NB4 (cell line): ENCODE data around the gene SMAD3.

ENCODE experiments used
- CTCF ChIP-seq: IDR thresholded peaks from one replicate; pipeline ENCODE4 v1.5.1; 2012; ENCODE audit warnings: low read depth, low read length
- MAX ChIP-seq: IDR thresholded peaks from 2 replicates; pipeline ENCODE4 v1.6.1; 2011; ENCODE audit warnings: low read depth, low read length
- MYC ChIP-seq: IDR thresholded peaks from 2 replicates; pipeline ENCODE4 v1.6.1; 2011; ENCODE audit warnings: low read depth, low read length
- POLR2A ChIP-seq: IDR thresholded peaks from 2 replicates; pipeline ENCODE4 v1.6.1; 2011; ENCODE audit warnings: mild to moderate bottlenecking; ENCODE audit not compliant: insufficient read length; ENCODE audit errors: extremely low read depth

GRCh38 chr15:67100801-67101581, 35.6 kb downstream of the SMAD3 start:
- TF ChIP-seq POLR2A (no peak), CTCF (no peak), MYC (no peak), MAX (peak; percentile 71)
